ENCODE measurements around the gene PSTPIP1.

DNA sequence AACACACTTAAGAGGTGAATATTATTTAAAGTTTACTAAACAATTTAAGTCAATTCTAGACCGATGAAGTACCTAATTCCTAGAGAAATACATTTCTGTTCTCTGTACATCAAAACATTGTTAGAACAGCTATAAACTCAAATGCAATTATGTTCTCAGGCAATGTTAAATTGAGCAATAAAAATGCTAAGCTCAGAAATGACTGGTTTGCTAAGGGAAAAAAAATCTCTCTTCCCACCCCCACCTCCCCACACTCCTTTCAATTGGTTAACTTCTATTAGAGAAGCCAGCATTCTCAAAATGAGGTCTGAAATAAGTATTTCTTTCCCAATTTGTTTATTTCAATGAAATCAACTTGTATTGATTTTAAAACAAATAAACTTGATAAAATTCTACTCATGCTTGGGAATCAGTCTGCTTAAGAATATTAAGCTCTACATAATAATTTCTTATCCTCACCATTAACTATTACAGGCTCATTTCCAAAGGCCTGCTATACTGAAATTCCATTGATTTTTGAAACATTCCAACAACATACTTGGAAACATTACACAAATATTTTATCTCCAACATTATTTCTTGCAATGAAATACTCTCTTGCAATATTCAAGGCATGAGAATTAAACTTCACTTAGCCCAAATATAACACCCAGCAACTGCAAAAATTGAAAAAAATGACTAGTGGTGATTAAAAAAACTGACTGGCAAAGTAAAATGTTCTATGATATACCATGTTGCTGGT is 53.4 kb downstream of the PSTPIP1 start:
- TF ChIP-seq CTCF (IDR thresholded peaks at IDR 0.05 in 8 of 11, conservative IDR thresholded peaks at IDR 0.05 in 3 of 11) (no peak), POLR2A (IDR thresholded peaks at IDR 0.05) (no peak)

Measured in spleen (tissue), 7 donors.